Measurements from ENCODE around the gene LRP1B.

The LRP1B gene

DNA sequence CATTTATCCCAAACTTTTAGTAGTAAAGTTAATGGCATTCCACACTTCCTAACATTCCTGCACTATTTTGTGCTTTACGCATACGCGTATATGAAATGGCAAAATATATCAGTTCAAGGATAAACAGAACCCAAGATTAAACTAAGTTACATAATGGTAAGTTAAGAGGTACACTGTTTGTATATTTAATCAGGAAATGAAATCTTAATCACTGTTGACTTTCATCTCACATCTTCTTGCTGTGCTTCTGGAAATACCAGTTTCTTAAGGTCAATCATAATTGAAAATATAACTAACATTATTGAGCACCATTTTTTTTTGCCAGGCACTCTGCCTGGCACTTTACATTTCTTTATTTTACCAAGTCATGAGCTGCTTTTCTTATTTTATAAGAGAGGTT is 565.2 kb downstream of the LRP1B start:
- DNase-seq = no peak

DNA sequence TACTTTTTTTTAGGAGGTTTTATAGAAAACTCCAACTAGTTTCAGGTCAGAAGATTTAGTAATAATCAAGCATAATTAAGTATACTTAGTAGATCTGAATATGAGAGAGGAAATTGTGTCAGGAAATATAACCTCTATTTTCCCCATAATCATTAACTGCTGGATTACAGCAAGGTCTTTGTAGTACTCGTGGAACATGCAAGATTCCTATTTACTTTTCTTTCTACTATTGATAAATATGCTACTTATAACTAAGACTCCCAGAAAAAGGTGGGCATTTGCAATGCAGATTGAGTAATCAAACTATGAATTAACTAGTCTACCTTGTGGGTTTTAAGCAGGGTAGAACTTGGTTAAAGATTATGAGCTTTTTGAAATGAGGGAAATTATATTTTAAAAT is 570.1 kb downstream of the LRP1B start:
- no peak for DNase-seq

DNA sequence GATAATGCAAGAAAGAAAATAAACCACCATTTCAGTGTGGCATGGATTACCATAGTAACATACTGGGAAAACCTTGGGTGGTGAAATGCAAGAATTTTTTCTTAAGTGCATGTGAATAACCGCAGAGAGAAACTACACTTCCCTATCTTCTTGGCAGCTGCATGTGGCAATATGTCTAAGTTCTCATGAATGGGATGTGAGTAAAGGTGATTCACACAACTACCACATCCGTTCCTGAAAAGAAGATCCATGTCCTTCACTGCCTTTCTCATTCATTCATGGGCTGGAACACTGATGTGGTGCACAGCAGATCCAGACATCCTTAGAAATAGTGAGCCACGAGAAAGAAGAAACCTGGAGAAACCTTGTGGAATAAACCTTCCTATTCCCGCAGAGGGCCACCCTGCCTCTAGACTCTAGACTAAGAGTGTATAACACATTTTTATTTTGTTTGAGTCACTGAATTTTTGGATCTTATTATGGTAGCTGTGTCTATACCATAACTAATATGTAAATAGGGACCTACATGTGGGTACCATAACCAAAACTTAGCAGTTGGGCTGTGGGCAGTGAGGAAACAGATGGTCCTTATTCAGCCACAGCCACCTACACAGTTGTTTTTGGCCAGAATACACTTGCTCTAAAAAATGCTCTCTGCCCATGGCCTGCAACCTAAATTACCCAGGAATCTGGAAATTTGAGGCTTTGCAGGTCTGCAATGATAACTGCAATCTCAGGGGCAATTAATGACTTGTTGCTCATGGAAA is 573.3 kb downstream of the LRP1B start:
- DNase-seq = peak; percentile 2

DNA sequence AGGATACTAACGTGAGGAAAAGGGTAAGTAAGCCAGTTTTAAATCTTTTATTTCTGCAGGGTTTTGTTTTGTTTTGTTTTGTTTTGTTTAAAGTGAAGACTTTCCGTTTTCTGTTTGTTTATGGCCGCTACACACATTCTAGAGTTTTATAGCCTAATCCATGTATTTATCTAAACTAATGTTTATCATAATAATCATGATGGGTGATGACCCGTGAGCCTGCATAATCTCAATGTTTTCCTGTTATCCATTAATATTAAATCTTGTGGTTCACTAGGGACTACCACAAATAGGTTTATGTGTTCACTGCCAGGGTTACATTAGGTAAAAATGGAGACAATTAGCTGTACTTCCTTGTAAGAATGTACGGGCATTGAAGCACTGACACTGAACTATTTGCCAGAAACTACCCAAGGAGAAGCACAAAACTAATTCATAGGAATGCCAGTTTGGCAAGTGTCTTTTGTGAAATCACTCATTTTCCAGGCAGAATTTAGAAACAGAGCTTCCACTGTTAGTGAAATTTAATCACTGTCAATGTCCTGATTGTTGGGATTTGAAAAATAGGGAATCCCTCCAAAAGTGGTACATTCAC is 574.8 kb downstream of the LRP1B start:
- no peak for DNase-seq

DNA sequence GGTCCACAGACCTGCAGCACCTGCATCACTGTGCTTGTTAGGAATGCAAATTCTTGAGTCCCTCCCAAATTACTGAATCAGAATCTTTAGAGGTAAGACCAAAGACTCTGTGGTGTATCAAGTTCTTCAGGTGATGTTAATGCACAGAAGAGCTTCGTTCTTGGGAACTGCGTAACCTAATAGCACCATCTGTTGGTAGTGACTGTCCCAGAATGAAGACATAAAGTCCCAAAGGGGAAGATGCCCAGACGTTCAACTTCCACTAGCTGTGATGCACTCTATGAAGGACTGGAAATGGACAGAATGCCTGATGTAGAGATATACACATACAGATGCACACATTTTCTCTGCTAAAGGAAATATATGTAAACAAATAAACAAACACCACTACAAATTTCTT is 576.0 kb downstream of the LRP1B start:
- DNase-seq = no peak

DNA sequence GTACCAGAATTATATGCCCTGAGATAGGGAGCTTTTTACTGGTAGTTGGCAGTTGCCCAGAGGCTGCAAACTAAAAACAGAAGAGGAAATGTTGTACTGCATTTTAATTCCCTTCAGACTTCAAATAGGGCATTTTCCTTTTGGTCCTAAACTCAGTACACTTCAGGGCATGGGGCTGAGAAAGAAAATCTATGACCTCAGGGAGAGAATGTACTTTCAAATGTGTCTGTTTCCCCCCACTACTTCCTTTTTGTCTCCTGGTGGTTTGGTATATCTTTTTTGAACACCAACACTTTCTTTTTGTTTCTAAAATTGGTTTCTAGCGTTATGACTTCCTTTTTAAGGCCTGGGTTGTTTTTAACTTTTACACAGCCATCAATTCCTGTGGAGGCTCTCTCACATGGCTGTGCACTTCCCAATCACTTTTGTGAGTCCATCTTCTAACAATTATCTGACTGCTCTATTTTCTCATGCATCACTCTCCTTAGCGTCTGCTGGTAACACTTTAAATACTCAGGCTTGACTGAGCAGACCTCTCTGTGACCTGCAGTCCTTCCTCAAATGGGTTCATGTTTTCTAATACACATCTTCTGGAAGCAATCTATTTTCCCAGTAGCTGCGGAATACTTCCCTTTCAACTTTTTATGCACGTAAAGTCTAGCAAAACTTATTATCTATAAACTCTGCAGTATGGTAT is 596.0 kb downstream of the LRP1B start:
- no peak for DNase-seq

DNA sequence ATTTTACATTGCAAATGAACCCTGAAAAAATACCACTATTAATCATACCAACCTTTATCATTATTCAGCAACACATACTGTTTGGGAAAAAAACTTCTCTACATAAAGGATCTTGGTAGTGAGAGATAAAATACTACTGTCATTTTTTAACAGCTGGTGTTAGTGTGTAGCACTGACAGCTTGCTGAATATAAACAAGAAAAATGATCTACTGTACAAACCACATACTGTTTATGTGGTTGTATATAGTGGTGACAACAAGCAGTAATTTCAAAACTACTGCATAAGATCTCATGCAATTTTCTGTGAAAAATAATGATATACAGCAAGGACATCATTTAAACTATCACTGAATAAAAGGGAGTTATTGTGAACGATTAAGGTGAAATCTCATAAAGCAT is 601.2 kb downstream of the LRP1B start:
- DNase-seq = no peak

DNA sequence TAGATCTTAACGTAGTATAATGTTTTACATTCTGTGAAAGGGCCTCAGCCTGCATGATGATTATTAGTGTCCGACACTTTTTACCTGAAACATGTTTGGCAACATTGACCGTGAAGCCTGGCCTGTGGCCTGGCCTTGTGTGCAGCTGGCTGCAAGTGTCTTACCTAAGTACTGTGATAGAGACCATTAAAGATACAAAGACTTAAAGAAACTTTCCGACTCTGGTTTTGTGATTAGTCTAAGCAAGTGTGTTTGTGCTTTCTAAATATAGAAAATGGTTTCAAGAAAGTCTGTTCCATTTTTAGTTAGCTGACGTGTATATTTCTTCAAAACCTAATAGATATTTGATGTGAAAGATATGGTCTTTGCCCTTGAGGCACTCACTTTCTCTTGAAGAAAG is 601.8 kb downstream of the LRP1B start:
- DNase-seq = no peak

DNA sequence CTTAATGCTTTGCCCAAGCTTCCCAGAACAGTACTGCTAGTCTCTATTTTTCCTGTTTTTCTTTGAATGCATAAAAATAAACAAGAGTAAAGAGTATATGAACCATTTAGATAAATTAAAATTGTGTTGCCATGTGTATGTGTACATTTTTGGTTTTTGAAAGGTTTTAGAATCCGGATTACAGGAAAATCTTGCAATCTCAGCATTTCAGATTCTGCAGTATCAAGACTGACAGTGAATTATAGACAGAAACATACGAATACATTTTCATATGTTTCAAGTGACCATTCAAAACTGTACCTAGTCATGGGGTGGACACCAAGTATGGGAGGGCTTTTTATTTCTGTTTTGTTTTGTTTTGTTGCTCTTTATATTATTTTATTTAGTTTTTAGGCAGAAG is 604.1 kb downstream of the LRP1B start:
- DNase-seq = no peak

DNA sequence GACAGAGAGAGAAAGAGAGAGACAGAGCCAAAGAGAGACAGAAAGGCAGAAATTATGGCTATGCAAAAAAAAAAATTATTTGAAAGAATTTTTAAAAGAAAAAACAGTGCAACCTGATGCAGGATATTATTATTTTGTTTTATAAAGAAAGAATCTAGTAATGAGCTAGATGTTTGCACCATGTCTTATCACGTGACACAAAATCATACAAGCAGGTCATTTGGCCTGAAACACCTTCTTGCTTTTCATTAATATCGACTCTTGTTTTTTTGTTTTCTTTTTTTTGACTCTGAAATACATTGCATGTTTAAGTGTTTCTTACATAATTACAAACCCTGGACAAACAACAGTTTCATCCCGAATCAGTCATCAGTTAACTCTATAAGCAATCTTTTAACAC is 606.0 kb downstream of the LRP1B start:
- no peak for DNase-seq

DNA sequence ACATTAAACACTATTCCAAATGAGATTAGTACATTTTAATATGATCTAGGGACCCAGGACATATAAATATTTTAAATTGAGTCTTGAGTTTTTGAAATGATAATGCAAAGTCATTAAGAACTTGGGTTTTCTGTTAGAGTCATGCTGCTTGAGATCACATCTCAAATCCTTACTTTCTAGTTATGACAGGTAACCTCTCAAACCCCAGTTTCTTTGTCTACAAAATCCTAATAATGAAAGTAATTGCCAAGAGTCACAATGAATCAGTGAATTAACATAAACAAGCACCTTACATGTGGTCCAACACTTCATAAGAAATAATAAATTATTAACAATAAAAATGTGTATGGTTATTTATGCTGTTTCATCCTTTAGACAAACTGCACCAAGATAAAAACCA is 607.6 kb downstream of the LRP1B start:
- no peak for DNase-seq

DNA sequence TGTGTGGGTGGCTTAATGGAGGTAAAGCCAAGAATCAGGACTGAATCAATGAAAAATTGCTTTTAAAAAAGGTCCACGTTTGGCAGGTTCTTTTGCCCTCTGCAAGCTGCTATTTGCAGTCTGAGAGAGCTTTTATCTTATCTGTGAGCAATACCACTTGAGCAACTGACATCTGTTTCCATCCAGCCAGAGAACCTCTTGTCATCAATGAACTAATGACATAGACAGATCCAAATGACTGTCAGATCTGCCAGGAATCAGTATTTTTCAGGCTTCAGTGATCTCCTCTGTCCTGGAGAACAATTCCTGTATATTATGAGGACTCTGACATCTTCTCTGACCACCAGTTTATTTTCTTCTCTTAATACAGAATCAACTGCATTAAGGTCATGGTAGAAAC is 608.1 kb downstream of the LRP1B start:
- no peak for DNase-seq

DNA sequence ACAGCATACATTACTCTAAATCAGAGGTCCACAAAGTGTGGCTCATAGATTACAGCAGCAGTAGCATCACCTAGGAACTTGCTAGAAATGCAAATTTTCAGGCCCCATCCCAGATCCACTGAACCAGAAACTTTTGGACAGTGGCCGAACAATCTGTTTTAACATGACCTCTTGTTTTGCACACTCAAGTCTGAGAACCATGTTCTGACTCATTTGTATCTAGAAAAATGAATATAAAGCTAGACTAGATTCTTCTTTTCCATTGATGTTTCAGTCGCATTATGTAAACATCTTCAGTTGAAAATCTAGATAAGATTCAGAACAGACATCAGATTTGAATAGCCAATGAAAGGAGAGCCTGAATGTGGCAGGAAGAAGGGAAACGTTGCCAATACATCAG is 608.8 kb downstream of the LRP1B start:
- DNase-seq = no peak

DNA sequence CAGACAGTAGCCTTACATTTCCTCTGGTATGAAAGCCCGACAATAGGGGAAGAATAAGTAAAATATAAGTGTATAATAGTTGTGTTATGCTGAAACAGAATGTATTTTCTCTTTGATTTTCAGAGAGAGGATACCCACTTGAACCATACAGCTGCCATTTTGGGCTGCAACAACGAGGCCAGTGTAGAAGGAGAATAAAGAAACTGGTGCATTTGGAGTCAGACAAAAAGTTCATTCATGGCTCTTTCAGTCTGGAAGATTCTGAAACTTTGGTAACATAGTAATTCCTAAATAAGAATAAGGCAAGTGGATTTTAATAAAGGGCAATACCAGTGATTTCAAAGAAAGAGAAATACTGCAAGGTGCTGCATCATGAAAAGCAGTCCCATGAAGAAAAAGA is 610.9 kb downstream of the LRP1B start:
- no peak for DNase-seq

DNA sequence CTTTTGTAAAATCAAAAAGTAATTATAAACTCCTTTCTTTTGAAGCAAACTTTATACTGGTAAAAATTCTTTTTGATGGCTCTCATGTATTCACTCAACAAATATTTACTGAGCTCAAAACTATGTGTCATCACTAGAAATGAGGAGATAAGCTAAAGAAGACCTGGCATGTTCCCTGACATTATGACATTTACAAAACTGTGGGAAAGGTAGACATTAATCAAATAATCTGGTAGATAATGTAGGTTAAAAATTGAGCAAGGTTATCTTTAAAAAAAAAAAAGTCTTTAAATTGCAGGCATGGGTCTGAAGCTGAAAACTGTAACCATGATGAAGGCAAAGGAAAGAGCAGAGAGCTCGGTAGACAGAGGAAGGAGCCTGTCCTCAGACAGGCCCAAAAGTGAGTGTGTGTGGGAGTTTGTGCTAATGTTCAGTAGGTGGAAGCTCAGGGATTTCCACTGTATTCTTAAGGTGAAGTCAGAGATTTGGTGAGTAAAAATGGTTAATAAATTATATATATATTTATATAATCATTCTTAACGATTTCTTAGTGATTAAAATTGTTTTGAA is 612.9 kb downstream of the LRP1B start:
- no peak for DNase-seq

DNA sequence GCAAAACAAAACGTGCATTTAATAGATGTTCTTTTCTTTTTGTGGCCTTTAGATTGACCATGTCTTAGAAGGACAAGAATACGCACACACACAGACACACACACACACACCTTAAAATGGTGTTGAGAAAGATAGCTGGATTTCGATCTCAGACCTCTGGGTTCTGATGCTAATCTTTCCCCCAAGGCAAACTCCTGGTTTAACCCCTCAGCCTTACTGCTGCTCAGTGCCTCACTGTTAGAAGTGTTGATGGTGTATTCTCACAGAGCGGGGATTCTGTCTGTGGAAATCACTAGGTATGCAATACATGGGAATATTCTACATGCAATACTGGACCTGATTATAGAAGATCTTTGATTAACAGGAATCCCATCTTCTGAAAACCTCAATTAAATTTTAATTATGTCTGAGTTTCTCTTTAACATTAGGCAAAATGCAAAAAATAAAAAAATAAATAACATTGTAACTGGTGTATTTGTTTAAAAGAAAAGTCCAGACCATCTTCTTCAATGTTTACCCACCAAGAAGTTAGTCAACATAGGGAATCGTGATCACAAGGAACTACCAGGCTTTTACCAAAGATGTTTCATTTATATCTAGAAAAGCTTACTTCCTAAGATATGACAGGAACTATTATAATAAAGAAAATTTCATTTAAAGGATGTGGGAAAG is 613.5 kb downstream of the LRP1B start:
- DNase-seq = no peak

DNA sequence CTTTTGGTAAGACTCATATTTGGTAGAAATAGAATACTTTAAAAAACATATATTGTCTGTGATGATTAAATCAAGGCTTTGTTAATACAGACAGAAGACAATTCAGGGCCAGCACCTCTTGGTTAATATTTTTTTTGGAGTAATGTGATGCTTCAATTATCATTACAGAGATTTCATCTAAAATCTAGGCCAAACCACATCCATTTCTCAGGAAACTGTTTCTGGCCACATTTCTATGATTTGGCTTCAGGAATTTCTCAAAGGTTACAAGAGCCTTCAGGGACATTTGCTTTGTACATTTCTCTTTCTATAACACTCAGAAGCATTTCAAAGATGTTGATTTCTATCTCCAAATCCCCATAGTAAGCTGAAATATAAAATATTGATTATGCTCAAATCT is 614.9 kb downstream of the LRP1B start:
- no peak for DNase-seq

DNA sequence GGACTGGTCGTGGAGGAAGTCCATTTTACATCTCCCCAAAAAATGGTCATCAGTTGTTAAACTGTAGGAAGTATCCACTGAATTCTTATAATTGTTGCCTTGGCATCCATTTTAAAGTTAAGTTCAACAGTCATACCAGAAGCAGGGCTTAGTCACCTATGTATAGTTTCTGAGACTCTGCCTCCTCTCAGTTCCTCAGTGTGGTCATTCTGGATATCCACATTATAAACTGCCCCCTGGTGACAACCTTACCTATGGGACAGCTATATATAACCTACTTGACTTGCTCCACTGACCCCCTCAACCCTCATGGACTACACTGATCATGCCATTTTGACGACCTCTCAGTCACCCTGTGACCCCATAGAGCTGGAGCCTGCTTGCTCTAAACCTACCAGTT is 617.0 kb downstream of the LRP1B start:
- no peak for DNase-seq

DNA sequence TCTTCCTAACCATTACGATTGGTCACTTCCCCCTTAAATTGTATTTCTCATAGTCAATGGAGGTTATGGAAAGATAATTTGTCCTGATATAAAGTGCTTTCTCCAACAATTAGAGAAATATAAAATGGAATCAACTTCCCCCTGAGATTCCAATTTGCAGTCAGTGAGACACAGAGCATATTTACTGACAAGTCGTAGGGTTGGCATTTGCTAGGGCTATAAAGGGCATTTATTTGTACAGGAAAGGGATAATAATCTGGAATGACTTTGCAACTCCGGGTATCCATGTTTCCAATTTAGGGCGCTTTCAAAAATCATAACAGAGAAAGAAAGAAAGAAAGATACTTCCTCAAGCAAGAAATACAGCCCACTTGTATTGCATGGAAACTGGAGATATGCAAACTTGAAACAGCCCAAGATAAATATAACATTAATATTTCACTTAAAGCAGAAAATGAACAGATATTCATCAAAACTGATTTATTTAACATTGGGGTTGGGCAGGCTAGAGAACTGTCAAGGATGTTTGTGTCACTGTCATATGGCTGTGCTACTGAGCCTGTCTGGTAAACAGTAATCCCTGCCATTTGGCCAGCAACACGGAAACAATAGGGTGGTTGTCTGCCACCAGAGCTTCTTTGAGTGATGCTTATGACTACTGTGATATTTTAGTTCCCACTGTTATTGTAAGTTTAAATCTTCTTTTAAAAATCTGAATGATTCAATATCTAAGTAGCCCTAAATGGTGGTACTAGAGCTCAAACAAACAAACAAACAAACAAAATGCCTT is 621.8 kb downstream of the LRP1B start:
- DNase-seq = no peak

DNA sequence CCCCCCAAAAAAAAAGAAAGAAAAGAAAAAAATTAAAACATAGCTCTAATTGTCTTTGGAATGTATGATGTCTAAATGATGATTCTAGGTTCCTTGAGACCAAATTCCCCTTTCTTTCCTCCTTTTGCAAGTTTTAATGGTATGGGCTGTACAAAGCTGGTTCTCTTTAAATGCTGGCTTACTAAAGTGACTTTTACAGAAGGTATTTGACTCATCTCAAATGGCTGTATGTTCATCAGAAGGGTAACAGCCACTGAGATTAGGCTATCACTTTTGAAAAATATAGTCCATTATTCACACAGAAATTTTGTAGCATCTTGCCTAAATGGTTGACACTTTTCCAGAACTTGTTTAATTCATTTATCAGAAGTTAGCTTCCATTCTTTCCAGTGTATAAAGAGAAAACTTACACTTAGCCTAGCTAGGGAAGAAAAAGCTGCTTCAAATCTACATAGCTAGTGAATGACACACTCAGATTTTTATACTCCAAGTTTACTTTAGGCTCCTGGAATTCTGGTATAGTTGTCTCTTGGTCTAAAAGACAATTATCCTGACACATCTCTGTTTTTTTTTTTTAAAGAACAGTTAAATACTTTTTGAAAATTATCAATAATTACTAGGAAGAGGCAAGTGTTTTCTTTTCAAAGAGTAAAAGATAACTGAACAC is 622.6 kb downstream of the LRP1B start:
- DNase-seq = no peak

DNA sequence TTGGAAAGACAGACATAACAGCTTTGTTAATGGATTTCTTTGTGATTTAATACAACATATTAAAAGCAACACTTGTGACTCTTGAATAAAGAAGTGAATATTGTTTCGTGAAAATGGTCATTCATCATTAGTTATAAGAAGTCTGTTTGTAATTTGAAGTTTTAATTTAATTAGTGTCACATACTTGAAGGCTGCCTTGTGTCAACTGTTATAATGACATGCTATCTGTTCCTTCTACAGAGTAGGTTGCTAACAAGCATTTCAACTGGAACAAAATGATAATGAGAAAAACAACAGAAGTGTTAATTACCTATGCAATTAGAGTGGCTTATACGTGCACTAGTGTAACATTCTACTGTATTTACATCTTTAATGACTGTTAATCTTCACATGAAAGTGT is 624.7 kb downstream of the LRP1B start:
- DNase-seq = no peak

DNA sequence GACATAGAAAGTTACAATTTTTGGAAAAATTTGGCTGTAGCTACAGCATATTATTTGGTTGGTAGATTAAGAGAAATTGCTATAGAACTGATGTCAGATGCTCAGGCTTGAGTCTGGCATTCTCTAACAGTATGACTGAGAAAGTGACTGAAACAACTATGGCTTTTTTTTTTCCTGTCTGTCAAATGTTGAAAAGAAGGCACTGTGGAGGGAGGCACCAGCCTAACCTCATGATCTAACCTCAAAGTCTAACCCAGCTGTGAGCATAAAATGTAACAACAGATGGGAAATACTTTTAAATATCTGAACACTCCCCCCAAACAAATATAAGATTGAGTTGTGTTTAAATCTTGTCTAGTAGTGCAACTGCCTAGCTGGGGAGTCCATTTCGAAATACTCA is 629.1 kb downstream of the LRP1B start:
- no peak for DNase-seq
